Esophagus muscularis mucosa (tissue), 4 donors: ENCODE data around the gene C17orf67. TPM values are rescaled to one million over a fixed set of nuclear protein-coding genes. Genes with fewer than 3 reads are reported as not detected.
"Not testable (repeated sequence)": the region's sequence is repeated elsewhere in the genome, so short reads cannot be mapped to it uniquely, and the experiment has no call there.

ENCODE experiments used
- DNase-seq: peaks from one replicate; pipeline ENCODE4 v3.0.0-alpha.2; 2017; ENCODE audit errors: extremely low spot score
- H3K27ac ChIP-seq, 4 donors: fragments of 200-600 bp; sonication (generic); replicated peaks in 1 of 4; 1 replicate in 3 of 4; 2 replicates in 1 of 4; pipeline ENCODE4 v1.5.1; 2016 to 2019; ENCODE audit warnings: mild to moderate bottlenecking in 1 of 4
- H3K27me3 ChIP-seq, 4 donors: fragments of 200-600 bp; sonication (generic); one replicate each; pipeline versions ENCODE4 v1.5.1 to v1.6.0; 2016 to 2019
- H3K36me3 ChIP-seq, 4 donors: fragments of 200-600 bp; sonication (generic); one replicate each; pipeline ENCODE4 v1.5.1; 2016 to 2019
- H3K4me1 ChIP-seq, 4 donors: fragments of 200-600 bp; sonication (generic); one replicate each; pipeline ENCODE4 v1.5.1; 2016 to 2019
- H3K4me3 ChIP-seq, 4 donors: fragments of 200-600 bp; sonication (generic); 1 replicate in 2 of 4; 2 replicates in 2 of 4; pipeline ENCODE4 v1.5.1; 2016 to 2019; ENCODE audit warnings: mild to moderate bottlenecking in 4 of 4, moderate library complexity in 1 of 4
- H3K9me3 ChIP-seq, 4 donors: fragments of 200-600 bp; sonication (generic); 1 replicate in 3 of 4; 2 replicates in 1 of 4; pipeline ENCODE4 v1.5.1; 2016 to 2019
- CTCF ChIP-seq, 3 experiments: fragments of 200-600 bp in 2 of 3; fragments of 450-650 bp in 1 of 3; sonication (generic) in 2 of 3; IDR thresholded peaks; one replicate each; pipeline ENCODE4 v1.5.1; 2017 to 2019; ENCODE audit warnings: antibody characterized with exemption in 3 of 3, mild to moderate bottlenecking in 2 of 3, moderate library complexity in 1 of 3
- EP300 ChIP-seq: sonication (generic); formaldehyde crosslinking; IDR thresholded peaks from one replicate; pipeline ENCODE4 v1.6.1; 2017; ENCODE audit warnings: antibody characterized with exemption
- POLR2A ChIP-seq: fragments of 450-650 bp; IDR thresholded peaks from one replicate; pipeline ENCODE4 v1.6.1; 2017; ENCODE audit warnings: antibody characterized with exemption, moderate library complexity, mild to moderate bottlenecking, low read depth
- POLR2AphosphoS5 ChIP-seq, 2 donors: sonication (generic); formaldehyde crosslinking; IDR thresholded peaks; one replicate each; pipeline ENCODE4 v1.6.1; 2017; ENCODE audit warnings: antibody characterized with exemption in 2 of 2
- WGBS: methylation state at CpG from one replicate; pipeline ENCODE4 v1.1.5; 2018; 5-methylcytosine and 5-hydroxymethylcytosine counted together
- intact Hi-C: fragments of 100-400 bp; cut with DNase I; formaldehyde crosslinking; loops from one replicate; pipeline ENCODE4 v1.15.1; 2023
- total RNA-seq, 4 donors: library from RNA; depleted of rRNA; stranded (reverse); fragments of >200 nt; gene quantifications; one replicate each; pipeline versions ENCODE4 v1.1.0 to v1.2.1, GENCODE V29; 2016

Gene C17orf67
- total RNA-seq, 4 donors from 2014 or later = 0.83 to 4.3 (median 3.6) TPM

GRCh38 chr17:56762988-56763387, 70.7 kb downstream of the C17orf67 start:
- H3K4me3 ChIP-seq = no peak overlapping the region
- no peaks in the 10 kb centered on the region for H3K4me1 ChIP-seq
- WGBS = 55% methylated on average over 1 of the region's 1 CpG
- H3K36me3 ChIP-seq = no peaks in the 10 kb centered on the region
- no peaks in the 10 kb centered on the region for H3K9me3 ChIP-seq
- TF ChIP-seq EP300 (no peak), CTCF (IDR thresholded peaks at IDR 0.05) (no peak), POLR2A (no peak), POLR2AphosphoS5 (IDR thresholded peaks at IDR 0.05) (no peak)
- peaks cover 0 to 6% (median 0%) of the 10 kb centered on the region in 4 donors for H3K27me3 ChIP-seq
- intact Hi-C loops = loop anchor here (10.0 kb wide), 1 partner anchor 58 kb away; no protein-coding TSS in a partner anchor
- no peak for DNase-seq
- no peak overlapping the region for H3K27ac ChIP-seq

- Histone ChIP-seq H3K9me3 (no peaks in the 10 kb centered on the region), H3K4me1 (no peaks in the 10 kb centered on the region), H3K27me3 (peaks cover 0 to 6% (median 0%) of the 10 kb centered on the region in 4 donors), H3K4me3 (no peak overlapping the region), H3K27ac (no peak overlapping the region), H3K36me3 (no peaks in the 10 kb centered on the region)
- TF ChIP-seq POLR2A (no peak), POLR2AphosphoS5 (IDR thresholded peaks at IDR 0.05) (no peak), CTCF (IDR thresholded peaks at IDR 0.05) (no peak)
- 97% methylated on average over 5 of the region's 5 CpGs for WGBS
- no peak for DNase-seq
- intact Hi-C loops = loop anchor here (10.0 kb wide), 1 partner anchor 57 kb away; no protein-coding TSS in a partner anchor
These were observed 71.6 kb downstream of the C17orf67 start for GRCh38 chr17:56762144-56762543.

- TF ChIP-seq POLR2AphosphoS5 (IDR thresholded peaks at IDR 0.05) (no peak), EP300 (no peak)
- Histone ChIP-seq H3K27ac (no peak overlapping the region), H3K4me3 (no peak overlapping the region), H3K9me3 (no peaks in the 10 kb centered on the region), H3K4me1 (no peaks in the 10 kb centered on the region), H3K36me3 (no peaks in the 10 kb centered on the region), H3K27me3 (peaks cover 0 to 6% (median 0%) of the 10 kb centered on the region in 4 donors)
- DNase-seq = no peak
- WGBS = 90% methylated on average over 2 of the region's 2 CpGs
- intact Hi-C loops = loop anchor here (10.0 kb wide), 1 partner anchor 57 kb away; no protein-coding TSS in a partner anchor
These were observed 72.3 kb downstream of the C17orf67 start for GRCh38 chr17:56761387-56761786.

- H3K9me3 ChIP-seq, H3K4me3 ChIP-seq, DNase-seq, H3K36me3 ChIP-seq, H3K27me3 ChIP-seq, H3K27ac ChIP-seq, intact Hi-C loops, H3K4me1 ChIP-seq: not testable (repeated sequence)
- whole genome bisulfite sequencing = 93% methylated on average over 7 of the region's 7 CpGs
These were observed 76.1 kb downstream of the C17orf67 start for GRCh38 chr17:56757611-56758010.

- H3K36me3 ChIP-seq = no peaks in the 10 kb centered on the region
- no peak overlapping the region for H3K4me3 ChIP-seq
- 66% methylated on average over 2 of the region's 2 CpGs for WGBS
- intact Hi-C loops = no loop called here
- no peak for DNase-seq
- TF ChIP-seq EP300 (no peak), POLR2AphosphoS5 (IDR thresholded peaks at IDR 0.05) (no peak), CTCF (IDR thresholded peaks at IDR 0.05) (no peak), POLR2A (no peak)
- H3K9me3 ChIP-seq = no peaks in the 10 kb centered on the region
- H3K27ac ChIP-seq = no peak overlapping the region
- H3K4me1 ChIP-seq = peaks cover 0 to 11% (median 5%) of the 10 kb centered on the region in 4 donors
- no peaks in the 10 kb centered on the region for H3K27me3 ChIP-seq
These were observed 77.2 kb downstream of the C17orf67 start for GRCh38 chr17:56756536-56756935.

GRCh38 chr17:56755310-56755709, 78.4 kb downstream of the C17orf67 start:
- 92% methylated on average over 5 of the region's 5 CpGs for WGBS
- Histone ChIP-seq H3K4me3 (no peak overlapping the region), H3K4me1 (peaks cover 0 to 15% (median 5%) of the 10 kb centered on the region in 4 donors), H3K36me3 (no peaks in the 10 kb centered on the region), H3K27me3 (no peaks in the 10 kb centered on the region), H3K9me3 (no peaks in the 10 kb centered on the region), H3K27ac (no peak overlapping the region)
- DNase-seq = no peak
- intact Hi-C loops = no loop called here
- TF ChIP-seq EP300 (no peak), POLR2A (no peak), POLR2AphosphoS5 (IDR thresholded peaks at IDR 0.05) (no peak), CTCF (IDR thresholded peaks at IDR 0.05) (no peak)
